Suprapubic skin (tissue), 3 donors: ENCODE data around the gene CD19.

Source experiments
- POLR2A ChIP-seq, 2 donors: fragments of 450-650 bp; IDR thresholded peaks; one replicate each; pipeline ENCODE4 v1.6.1; 2017; ENCODE audit warnings: antibody characterized with exemption in 2 of 2, mild to moderate bottlenecking in 2 of 2, moderate library complexity in 2 of 2
- TF ChIP-seq, protein P1 (sequence below), 2 donors: fragments of 200-600 bp in 1 of 2; fragments of 450-650 bp in 1 of 2; sonication (generic) in 1 of 2; IDR thresholded peaks; one replicate each; pipeline ENCODE4 v1.5.1; 2016 to 2019; ENCODE audit warnings: antibody characterized with exemption in 2 of 2, mild to moderate bottlenecking in 1 of 2, moderate library complexity in 1 of 2

DNA sequence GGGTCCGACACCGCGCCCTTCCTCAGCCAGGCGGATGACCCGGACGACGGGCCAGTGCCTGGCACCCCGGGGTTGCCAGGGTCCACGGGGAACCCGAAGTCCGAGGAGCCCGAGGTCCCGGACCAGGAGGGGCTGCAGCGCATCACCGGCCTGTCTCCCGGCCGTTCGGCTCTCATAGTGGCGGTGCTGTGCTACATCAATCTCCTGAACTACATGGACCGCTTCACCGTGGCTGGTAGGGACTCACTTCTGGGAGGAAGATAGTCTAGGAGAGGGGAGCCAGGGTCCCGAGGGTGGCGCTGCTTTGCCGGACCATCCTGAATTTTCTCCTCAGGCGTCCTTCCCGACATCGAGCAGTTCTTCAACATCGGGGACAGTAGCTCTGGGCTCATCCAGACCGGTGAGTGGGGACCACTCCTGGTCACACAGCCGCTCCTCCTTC, 43.4 kb downstream of the CD19 start:
- TF ChIP-seq, protein P1, sequence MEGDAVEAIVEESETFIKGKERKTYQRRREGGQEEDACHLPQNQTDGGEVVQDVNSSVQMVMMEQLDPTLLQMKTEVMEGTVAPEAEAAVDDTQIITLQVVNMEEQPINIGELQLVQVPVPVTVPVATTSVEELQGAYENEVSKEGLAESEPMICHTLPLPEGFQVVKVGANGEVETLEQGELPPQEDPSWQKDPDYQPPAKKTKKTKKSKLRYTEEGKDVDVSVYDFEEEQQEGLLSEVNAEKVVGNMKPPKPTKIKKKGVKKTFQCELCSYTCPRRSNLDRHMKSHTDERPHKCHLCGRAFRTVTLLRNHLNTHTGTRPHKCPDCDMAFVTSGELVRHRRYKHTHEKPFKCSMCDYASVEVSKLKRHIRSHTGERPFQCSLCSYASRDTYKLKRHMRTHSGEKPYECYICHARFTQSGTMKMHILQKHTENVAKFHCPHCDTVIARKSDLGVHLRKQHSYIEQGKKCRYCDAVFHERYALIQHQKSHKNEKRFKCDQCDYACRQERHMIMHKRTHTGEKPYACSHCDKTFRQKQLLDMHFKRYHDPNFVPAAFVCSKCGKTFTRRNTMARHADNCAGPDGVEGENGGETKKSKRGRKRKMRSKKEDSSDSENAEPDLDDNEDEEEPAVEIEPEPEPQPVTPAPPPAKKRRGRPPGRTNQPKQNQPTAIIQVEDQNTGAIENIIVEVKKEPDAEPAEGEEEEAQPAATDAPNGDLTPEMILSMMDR (IDR thresholded peaks at IDR 0.05): no peak
- no peak for TF ChIP-seq POLR2A (IDR thresholded peaks at IDR 0.05)
